Measurements from ENCODE around the gene EPHA5. TPM values are rescaled to one million over a fixed set of nuclear protein-coding genes. Genes with fewer than 3 reads are reported as not detected.

EPHA5 gene
- total RNA-seq, 1 experiment from 2014 or later = 0.11 TPM

DNA sequence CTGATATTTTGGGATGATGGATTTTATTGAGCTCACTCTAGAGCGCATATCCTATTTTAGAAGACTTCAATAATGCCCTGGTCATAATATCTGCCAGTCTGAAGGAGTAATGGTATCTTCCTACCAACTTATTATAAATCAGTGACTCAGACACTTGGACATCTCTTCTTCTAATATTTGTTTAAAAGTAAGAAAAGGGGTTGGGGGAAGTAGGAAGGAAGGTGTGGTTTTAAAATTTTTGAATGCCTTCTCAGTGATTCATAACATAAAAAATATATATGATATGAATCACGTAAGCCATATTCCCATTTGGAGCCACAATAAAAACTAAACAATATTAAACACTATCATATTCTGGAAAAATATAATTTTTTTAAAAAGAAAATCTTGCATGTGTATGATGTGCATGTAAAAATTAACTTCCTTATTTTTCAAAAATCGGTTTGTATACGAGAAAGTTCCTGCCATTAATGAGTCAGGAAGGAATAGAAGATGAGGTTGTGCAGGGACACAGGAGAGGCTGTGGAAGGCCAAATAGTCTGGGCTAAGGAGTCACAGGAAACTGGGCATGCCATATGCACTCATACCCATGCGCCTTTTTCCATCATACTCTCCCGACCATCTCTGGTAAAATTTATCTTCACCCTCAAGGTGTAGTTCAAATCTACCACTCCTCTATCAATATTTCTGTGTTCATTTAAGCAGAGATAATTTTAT, 286.5 kb downstream of the EPHA5 start:
- DNase-seq = no peak
- H3K4me3 ChIP-seq (ENCODE audit: low read depth, low read length) = no peak overlapping the region
- intact Hi-C loops (cut with micrococcal nuclease; ENCODE audit: unreplicated experiment) = no loop called here
- no peaks in the 10 kb centered on the region for H3K9me3 ChIP-seq
- H3K4me1 ChIP-seq = no peaks in the 10 kb centered on the region
- Mint-ChIP-seq H3K4me1 (ENCODE audit: low read depth, unreplicated experiment) (no peaks in the 10 kb centered on the region), H3K27ac (ENCODE audit: unreplicated experiment) (no peak overlapping the region), H3K9me3 (ENCODE audit: unreplicated experiment) (no peaks in the 10 kb centered on the region), H3K36me3 (ENCODE audit: insufficient read depth, unreplicated experiment) (no peaks in the 10 kb centered on the region), H3K4me3 (ENCODE audit: unreplicated experiment) (no peak overlapping the region), H3K27me3 (ENCODE audit: insufficient read depth, unreplicated experiment) (no peaks in the 10 kb centered on the region)
- H3K36me3 ChIP-seq (ENCODE audit: control insufficient read depth, insufficient read depth, low read length) = no peaks in the 10 kb centered on the region
- no TSS peak for BruUV-seq (replicated peaks)
- no peaks in the 10 kb centered on the region for H3K27me3 ChIP-seq (replicated peaks; ENCODE audit: control insufficient read depth, insufficient read depth, low read length)
- POLR2A ChIA-PET = no interaction called here
- TF ChIP-seq, protein P1, sequence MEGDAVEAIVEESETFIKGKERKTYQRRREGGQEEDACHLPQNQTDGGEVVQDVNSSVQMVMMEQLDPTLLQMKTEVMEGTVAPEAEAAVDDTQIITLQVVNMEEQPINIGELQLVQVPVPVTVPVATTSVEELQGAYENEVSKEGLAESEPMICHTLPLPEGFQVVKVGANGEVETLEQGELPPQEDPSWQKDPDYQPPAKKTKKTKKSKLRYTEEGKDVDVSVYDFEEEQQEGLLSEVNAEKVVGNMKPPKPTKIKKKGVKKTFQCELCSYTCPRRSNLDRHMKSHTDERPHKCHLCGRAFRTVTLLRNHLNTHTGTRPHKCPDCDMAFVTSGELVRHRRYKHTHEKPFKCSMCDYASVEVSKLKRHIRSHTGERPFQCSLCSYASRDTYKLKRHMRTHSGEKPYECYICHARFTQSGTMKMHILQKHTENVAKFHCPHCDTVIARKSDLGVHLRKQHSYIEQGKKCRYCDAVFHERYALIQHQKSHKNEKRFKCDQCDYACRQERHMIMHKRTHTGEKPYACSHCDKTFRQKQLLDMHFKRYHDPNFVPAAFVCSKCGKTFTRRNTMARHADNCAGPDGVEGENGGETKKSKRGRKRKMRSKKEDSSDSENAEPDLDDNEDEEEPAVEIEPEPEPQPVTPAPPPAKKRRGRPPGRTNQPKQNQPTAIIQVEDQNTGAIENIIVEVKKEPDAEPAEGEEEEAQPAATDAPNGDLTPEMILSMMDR (IDR thresholded peaks at IDR 0.05; ENCODE audit: insufficient read depth in 1 of 2, low read depth in 1 of 2, low read length in 1 of 2, severe bottlenecking in 1 of 2, unreplicated experiment in 1 of 2) = no peak
- CTCF ChIA-PET = no interaction called here

DNA sequence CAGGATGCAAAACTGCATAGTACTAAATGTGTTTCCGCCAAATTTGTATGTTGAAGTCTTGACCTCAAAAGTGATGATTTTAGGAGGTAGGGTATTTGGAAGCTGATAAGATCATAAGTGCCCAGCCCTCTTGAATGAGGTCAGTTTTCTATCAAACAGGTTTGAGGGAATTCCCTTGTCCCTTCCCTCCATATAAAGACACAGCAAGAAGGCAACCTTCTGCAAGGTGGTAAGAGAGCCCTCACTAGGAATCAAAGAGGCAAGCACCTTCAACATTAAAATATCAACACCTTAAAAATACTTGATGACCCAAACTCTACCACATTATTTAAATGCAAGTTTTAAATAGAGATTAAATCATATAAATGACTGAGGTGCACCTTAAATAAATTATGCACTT, 288.6 kb downstream of the EPHA5 start:
- Histone ChIP-seq H3K9me3 (no peaks in the 10 kb centered on the region), H3K27me3 (replicated peaks; ENCODE audit: control insufficient read depth, insufficient read depth, low read length) (no peaks in the 10 kb centered on the region), H3K4me3 (ENCODE audit: low read depth, low read length) (no peak overlapping the region), H3K36me3 (ENCODE audit: control insufficient read depth, insufficient read depth, low read length) (no peaks in the 10 kb centered on the region), H3K4me1 (no peaks in the 10 kb centered on the region)
- no TSS peak for BruUV-seq (replicated peaks)
- ChIA-PET CTCF (no interaction called here), POLR2A (no interaction called here)
- no peak for DNase-seq
- no peak overlapping the region for H3K27ac Mint-ChIP-seq (ENCODE audit: unreplicated experiment)
- TF ChIP-seq, protein P1 (IDR thresholded peaks at IDR 0.05; ENCODE audit: insufficient read depth in 1 of 2, low read depth in 1 of 2, low read length in 1 of 2, severe bottlenecking in 1 of 2, unreplicated experiment in 1 of 2) = no peak
- no peaks in the 10 kb centered on the region for H3K4me1 Mint-ChIP-seq (ENCODE audit: low read depth, unreplicated experiment)
- H3K27me3 Mint-ChIP-seq (ENCODE audit: insufficient read depth, unreplicated experiment) = no peaks in the 10 kb centered on the region
- H3K4me3 Mint-ChIP-seq (ENCODE audit: unreplicated experiment) = no peak overlapping the region
- H3K9me3 Mint-ChIP-seq (ENCODE audit: unreplicated experiment) = no peaks in the 10 kb centered on the region
- intact Hi-C loops (cut with micrococcal nuclease; ENCODE audit: unreplicated experiment) = no loop called here
- H3K36me3 Mint-ChIP-seq (ENCODE audit: insufficient read depth, unreplicated experiment) = no peaks in the 10 kb centered on the region

DNA sequence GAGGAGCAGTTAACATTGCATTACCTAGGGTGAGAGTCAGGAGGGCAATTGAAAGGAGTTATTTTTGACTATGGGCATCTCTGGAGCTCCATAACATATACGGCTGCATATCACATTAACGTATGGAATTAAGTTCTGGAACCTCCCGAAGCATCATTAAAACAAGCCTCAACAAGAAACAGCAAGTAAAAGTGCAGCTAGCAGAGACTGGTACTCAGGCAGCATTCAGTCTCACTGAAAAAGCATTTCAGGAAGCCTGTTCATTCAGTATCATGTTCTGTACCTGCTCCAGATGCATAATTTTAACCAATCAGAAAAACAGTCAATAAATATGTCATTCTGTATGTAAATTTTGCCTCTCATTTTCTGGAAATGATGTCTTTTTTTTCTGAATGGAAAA, 299.6 kb downstream of the EPHA5 start:
- H3K36me3 Mint-ChIP-seq (ENCODE audit: insufficient read depth, unreplicated experiment) = no peaks in the 10 kb centered on the region
- no peaks in the 10 kb centered on the region for H3K9me3 ChIP-seq
- H3K9me3 Mint-ChIP-seq (ENCODE audit: unreplicated experiment) = no peaks in the 10 kb centered on the region
- DNase-seq = no peak
- H3K27me3 ChIP-seq (replicated peaks; ENCODE audit: control insufficient read depth, insufficient read depth, low read length) = no peaks in the 10 kb centered on the region
- H3K4me1 ChIP-seq = no peaks in the 10 kb centered on the region
- no peaks in the 10 kb centered on the region for H3K27me3 Mint-ChIP-seq (ENCODE audit: insufficient read depth, unreplicated experiment)
- H3K4me1 Mint-ChIP-seq (ENCODE audit: low read depth, unreplicated experiment) = no peaks in the 10 kb centered on the region
- ChIA-PET CTCF (no interaction called here), POLR2A (no interaction called here)
- intact Hi-C loops (cut with micrococcal nuclease; ENCODE audit: unreplicated experiment) = no loop called here
- BruUV-seq (replicated peaks) = no TSS peak
- TF ChIP-seq, protein P1 (IDR thresholded peaks at IDR 0.05; ENCODE audit: insufficient read depth in 1 of 2, low read depth in 1 of 2, low read length in 1 of 2, severe bottlenecking in 1 of 2, unreplicated experiment in 1 of 2) = no peak
- no peak overlapping the region for H3K4me3 Mint-ChIP-seq (ENCODE audit: unreplicated experiment)
- no peak overlapping the region for H3K27ac Mint-ChIP-seq (ENCODE audit: unreplicated experiment)
- no peak overlapping the region for H3K4me3 ChIP-seq (ENCODE audit: low read depth, low read length)
- no peaks in the 10 kb centered on the region for H3K36me3 ChIP-seq (ENCODE audit: control insufficient read depth, insufficient read depth, low read length)
